HG02763 (cell line): ENCODE data around the gene LYZ.
A peak's percentile ranks its signal among the peaks of the same experiment; 100 is the strongest.
"Not testable (repeated sequence)": the region's sequence is repeated elsewhere in the genome, so short reads cannot be mapped to it uniquely, and the experiment has no call there.

Source experiments
- ATAC-seq: cut with Tn5 transposase; IDR thresholded peaks from one replicate; pipeline ENCODE4 v1.9.1; 2021; ENCODE audit warnings: mild to moderate bottlenecking, moderate library complexity; ENCODE audit not compliant: unreplicated experiment

Gene LYZ

DNA sequence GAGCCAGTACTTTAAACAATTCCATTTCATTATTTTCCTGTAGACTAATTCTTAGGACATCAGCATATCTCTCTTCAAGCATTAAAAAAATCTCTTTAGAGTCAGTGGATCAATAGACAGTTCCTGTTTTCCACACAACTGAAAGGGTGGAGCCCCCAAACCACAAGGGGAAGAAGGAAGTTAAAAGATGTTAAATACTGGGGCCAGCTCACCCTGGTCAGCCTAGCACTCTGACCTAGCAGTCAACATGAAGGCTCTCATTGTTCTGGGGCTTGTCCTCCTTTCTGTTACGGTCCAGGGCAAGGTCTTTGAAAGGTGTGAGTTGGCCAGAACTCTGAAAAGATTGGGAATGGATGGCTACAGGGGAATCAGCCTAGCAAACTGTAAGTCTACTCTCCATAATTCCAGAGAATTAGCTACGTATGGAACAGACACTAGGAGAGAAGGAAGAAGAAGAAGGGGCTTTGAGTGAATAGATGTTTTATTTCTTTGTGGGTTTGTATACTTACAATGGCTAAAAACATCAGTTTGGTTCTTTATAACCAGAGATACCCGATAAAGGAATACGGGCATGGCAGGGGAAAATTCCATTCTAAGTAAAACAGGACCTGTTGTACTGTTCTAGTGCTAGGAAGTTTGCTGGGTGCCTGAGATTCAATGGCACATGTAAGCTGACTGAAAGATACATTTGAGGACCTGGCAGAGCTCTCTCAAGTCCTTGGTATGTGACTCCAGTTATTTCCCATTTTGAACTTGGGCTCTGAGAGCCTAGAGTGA is at the start of gene LYZ:
Gene LYZ (plus strand): TSS at position 220 of the 777 bp plus-strand sequence. CDS start 28 bp downstream, at position 248.
- no peak for ATAC-seq

DNA sequence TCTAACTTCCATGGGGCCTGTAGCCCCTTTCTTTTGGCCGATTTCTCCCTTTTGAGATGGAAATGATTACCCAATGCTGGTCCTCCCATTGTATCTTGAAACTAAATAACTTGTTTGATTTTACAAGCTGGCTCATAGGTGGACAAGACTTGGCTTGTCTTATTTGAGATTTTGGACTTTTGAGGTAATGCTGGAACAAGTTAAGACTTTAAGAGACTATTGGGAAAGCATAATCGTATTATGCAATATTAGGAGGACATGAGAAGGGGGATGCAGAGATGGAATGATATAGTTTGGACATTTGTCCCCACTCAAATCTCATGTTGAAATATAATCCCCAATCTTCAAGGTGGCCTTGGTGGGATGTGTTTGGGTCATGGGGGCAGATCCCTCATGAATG is 49.2 kb upstream of the LYZ start:
- ATAC-seq, result no peak

DNA sequence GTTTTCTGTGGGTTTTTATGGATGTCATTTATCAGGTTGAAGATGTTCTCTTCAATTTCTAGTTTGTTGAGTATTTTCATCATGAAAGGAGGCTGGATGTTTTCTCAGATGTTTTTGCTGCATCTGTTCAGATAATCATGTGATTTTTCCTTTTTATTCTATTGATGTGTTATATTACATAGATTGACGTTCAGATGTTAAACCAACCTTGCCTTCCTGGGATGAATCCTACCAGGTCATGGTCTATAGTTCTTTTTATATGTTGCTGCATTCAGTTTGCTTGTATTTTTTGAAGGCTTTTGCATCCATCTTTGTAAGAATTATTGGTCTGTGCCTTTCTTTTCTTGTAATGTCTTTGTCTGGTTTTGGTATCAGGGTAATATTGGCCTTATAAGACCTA is 43.9 kb upstream of the LYZ start:
- ATAC-seq, result no peak

DNA sequence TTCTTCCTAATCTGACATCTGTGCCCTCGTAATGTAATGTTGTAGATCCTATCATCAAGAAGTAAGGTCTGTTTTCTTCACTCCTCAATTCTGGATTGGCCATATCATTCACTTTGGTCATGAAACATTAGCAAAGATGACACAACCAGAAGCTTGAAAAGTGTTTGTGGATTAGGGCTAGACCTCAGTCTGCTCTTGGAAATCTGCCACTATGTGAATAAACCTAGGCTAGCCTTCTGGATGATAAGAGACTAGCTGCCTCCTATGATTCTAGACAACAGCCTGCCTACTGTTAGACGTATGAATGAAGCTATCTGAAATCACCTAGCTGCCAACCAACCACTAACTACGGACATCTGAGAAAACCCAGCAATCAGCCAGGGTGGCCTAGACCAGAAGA is 38.7 kb upstream of the LYZ start:
- no peak for ATAC-seq

DNA sequence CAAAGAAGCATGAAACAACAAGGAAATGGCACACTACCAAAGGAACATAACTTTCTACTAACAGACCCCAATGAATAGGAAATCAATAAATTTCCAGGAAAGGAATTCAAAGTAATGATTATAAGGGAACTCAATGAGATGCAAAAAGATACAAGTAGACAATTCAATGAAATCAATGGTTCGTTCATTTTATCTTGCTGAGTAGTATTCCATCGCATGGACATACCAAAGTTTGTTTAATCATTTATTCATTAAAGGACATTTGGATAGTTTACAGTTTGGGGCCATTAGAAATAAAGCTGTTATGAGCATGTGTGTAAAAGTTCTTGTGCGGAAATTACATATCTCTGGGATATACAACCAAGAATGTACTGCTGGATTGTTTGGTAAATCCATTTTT is 35.0 kb upstream of the LYZ start:
- ATAC-seq, result no peak

DNA sequence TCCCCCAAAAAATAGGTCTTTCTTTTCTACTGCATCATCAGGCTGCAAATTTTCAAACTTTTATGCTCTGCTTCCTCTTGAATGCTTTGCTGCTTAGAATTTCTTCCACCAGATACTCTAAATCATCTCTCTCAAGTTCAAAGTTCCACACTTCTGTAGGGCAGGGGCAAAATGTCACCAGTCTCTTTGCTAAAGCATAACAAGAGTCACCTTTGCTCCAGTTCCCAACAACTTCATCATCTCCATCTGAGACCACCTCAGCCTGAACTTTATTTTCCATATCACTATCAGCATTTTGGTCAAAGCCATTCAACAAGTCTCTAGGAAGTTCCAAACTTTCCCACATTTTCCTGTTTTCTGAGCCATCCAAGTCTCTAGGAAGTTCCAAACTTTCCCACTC is 31.4 kb upstream of the LYZ start:
- ATAC-seq, result not testable (repeated sequence)

DNA sequence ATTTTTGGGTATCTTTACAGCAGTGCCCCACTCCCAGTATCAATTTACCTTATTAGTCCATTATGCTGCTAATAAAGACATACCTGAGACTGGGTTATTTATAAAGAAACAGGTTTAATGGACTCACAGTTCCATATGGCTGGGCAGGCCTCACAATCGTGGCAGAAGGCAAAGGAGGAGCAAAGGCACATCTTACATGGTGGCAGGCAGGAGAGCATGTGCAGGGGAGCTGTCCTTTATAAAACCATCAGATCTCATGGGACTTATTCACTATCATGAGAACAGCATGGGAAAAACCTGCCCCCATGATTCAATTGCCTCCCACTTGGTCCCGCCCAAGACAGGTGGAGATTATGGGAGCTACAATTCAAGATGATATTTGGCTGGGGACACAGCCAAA is 30.9 kb upstream of the LYZ start:
- ATAC-seq, result not testable (repeated sequence)

DNA sequence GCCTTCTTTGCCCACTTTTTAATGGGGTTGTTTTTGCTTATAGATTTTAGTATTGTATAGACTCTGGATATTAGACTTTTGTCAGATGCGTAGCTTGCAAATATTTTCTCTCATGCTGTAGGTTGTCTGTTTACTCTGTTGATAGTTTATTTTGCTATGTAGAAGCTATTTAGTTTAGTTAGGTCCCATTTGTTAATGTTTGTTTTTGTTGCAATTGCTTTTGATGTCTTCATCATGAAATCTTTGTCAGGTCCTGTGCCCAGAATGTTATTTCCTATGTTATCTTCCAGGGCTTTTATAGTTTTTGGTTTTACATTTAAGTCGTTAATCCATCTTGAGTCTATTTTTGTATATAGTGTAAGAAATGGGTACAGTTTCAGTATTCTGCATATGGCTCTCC is 30.0 kb upstream of the LYZ start:
- no peak for ATAC-seq

DNA sequence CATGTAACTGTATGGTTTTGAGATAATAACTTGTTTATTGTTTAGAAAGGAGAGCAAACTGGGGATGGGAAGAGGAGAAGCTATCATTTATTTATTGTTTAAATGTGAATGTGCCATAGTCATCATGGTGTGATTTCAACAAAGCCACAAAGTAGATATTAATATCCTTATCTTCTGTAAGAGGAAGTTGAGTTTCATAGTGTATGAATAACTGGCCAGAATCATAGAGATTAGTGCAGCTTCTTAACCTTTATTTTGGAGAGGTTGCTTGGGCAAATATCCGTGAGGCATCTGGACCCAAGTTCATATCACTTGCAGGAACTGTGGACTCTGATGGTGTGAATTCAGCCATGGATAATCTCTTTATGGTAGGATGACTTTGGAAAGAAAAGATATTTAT is 26.8 kb upstream of the LYZ start:
- no peak for ATAC-seq

DNA sequence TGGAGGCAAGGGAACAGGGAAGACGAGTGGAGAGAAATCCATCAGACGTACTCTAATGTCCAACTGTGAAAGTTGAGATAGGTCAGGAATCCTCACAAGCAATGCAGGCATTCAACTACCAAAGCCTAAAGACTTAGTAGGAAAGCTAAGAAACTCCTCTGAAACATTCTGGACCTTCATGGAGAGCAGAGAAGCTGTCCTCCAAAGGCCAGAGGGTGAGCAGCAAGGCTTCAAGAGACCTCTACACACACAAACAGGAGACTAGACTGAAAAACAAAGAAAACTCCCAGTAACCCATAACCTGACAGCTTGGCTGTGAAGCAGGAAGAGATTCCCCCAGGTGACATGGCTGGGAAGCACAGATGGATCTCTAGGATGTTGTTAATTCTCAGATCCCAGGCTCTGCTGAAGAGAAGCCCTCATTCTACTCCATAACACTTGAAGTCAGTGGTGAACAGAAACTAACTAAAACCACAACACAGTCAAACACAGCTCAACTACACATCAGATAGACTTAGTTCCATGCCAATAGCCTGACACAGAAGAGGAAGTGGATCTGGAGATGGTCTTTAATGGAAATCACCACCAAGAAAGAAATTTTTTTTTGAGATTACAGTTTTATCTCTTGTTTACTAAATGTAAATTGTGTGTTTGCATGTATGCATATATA is 23.2 kb upstream of the LYZ start:
- ATAC-seq, result peak; percentile 89

DNA sequence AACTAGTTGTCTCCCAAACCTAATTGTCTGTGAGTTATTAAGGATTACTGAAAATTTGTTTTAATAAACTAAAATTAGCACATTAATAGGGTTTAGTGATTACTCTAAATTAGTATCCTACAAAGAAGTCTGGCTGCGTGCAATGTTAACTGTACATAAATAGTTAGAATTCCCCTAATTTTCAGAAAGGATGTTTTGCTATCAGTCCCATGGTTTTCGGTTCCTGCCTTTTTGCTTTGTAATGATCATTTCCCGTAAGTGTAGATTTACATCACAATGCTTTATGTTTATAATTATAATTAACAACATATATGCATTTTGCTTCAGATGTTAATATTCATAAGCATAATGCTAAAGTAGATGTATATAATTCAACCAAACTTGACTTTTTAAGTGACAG is 19.8 kb upstream of the LYZ start:
- ATAC-seq, result no peak

DNA sequence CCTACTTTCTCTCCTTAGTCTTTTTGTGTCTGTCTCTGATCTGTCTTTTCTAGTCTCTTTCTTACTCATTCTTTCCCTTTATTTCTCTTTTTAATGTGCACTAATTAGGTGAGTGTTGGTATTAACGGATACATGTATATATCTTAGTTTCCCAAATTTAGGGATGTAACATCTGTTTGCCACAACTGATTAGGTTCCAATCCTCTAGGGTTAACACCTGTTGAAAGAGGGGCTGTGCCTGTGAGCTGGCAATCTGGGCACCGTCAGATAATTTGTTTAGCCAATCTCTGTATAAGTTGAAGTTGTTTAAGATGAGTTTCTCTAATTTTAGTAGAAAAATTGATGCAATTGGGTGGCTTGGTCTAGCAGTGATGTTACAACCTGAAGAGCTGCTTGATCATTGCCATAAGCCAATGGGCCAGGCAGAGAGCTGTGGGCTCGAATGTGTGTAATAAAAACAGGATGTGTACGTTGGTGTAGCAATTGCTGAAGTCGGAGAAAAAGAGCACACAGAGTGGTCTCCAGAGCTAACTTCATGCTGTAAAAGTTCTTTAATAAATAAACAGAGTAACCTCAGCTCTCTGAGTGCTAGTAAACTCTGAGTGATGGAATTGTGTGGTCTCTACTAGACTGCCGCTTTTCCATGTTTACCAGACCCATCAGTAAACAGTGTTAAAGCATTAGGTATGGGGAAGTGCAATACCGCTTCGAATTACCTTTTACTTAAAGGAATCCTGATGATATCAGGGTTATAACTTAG is 18.3 kb upstream of the LYZ start:
- no peak for ATAC-seq

DNA sequence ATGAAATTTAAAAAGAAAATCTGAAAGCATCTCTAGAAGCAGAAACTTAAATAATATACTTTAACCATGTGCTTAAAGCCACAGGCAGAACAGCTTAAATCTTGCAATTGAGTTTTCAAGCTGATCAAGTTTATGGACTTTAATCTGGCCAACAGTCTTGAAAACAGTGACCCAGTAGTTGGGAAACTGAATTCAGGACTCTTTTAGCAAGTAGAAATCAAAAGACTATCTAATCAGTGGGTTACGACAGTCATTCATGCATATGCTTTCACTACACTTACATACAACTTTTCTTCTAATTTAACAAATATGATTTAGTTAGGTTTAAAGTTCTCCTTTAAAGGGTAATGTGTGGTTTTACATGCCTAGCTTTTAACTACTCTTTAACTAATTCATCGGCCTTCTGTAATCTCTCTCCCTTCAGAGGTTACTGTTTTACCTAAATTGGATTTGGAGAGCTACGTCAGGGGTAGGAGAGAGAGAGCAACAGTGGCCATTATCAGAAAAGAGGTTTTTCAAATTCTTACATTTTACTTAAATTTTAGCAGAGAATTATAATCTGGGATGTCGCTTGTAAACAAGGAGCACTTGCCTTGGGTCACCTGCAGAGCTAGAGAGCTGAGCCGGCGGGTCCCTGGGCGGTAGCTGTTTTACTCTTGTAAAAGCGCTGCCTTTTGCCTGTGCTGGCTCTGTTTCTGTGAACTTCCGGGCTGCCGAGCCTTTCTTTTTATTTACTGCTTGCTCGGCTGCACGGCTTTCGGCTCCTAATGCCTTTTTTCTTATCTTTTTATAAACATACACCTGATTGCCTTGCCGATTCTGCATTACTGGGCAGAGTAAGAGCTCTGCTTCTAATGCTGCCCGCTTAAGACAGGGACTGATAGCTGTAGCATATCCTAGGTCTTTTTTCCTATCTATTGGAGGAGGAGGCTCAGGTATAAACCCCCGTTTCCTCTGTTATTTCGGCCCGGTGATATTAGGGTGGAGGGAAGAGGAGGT is 17.4 kb upstream of the LYZ start:
- ATAC-seq, result peak; percentile 79

DNA sequence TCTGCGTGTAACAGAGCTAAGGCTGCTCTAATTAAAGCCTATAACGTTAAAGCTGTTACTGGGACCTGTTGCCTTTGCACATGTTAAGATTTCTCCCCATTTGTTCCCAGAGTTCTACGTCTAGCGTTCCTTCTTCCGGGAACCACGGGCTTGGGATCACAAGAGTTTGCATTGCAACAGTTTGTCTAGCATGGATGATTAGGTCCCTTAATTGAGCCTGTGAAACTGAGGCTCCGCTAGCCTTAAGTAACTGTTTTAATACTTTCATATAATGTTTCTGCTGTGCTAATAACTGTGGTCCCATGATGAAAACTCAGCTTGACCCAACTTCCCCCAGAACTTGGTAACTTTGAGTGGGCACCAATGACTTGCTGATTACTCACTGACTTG is 16.7 kb upstream of the LYZ start:
- no peak for ATAC-seq

DNA sequence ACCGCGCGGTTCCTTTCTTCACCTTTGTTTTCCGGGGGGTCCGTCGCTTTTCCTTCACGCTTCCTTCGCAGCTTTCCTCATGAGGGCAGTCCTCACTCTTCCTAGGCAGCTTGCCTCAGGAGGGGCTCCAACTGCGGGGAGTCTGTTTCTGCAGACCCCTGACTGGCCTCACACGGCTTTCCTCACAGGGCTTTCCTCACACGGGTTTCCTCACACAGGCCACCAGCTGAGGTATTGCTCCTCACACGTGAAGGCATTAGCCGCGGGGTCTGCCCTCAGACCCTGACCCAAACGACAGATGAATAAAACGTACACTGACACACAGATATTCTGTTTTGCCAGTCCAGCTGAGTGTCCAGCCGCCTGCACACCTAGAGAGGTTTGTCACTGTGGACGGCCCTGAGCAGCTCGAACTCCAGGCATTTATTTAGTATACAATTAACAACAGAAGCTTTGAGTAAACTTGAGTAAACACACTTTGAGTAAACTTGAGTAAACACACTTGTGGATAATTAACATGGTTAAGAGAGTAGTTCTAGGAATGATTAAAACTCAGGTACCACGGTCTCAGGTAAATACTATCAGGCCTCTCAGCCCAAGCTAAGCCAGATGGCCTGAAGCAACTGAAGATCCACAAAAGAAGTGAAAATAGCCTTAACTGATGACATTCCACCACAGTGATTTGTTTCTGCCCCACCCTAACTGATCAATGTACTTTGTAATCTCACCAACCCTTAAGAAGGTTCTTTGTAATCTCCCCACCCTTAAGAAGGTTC is 16.1 kb upstream of the LYZ start:
- no peak for ATAC-seq

DNA sequence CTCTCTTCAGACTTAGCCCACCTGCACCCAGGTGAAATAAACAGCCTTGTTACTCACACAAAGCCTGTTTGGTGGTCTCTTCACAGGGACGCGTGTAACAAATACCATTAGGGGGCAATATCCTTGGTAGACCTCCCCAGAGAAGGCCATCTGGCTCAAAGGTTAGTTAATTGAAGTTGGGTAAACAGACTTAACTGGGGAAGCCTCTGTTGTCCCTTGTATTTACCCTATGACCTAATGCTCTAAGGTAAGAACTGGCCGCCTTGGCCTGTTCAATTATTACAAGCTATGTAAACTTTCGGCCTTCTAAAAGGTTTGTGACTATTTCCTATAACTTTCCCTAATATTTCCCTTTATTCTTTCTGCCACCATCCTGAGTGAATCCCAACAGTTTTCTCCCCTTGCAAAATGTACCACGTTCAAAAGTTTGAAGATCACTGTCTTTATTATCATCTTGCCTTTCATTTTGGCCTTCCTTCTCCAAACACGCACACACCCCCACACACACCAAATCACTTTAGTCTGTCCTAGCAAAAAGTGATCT is 15.3 kb upstream of the LYZ start:
- no peak for ATAC-seq

DNA sequence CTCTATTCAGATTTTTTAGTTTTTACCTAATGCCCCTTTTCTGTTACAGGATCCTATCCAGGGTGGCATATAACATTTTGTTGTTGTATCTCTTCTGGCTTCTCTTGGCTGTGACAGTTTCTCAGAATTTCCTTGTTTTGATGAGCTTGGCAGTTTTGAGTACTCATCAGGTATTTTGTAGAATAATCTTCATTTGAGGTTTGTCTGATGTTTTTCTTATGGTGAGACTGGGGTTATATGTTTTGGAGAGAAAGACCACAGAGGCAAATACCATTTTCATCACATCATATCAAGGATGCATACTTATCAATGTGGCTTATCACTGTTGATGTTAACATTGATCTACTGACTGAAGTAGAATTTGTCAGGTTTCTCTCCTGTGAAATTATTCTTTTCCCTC is 14.0 kb upstream of the LYZ start:
- no peak for ATAC-seq

DNA sequence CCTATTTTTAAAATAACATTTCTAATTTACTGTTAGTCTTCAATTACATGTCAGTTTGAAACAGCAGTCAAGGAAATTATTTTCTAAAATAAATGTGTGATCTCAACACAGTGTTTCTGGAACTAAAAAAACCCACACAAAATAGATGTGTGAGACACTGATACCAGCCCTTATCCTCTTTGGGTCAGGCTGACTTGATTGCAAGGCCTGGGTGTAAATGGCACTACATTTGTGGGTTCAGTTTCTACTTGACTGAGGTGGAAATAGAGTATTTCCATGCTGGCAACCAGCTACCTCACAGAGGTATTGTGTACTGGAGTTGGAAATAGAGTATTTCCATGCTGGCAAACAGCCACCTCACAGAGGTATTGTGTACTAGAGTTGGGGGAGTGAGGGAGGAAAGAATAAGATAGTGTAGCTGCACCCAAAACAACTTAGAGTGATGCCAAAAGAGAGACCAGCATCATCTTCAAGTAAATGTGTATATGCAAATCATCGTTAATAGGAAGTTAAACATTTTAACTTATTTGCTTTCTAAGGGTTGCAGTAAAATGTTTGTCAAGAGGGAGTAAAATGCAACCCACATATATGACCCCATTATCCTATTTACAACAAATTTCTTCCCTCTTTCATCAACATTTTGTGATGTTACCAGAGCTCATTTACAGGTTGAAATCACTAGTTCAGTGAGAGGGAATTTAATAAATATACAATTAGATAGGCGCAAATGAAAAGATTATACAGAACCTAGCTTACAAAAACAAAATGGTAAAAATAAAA is 10.7 kb upstream of the LYZ start:
- no peak for ATAC-seq
